SHP77 treated with DMSO at 0.1 percent for 48 hours (cell line): ENCODE results near the gene MPHOSPH6.
"Not testable (repeated sequence)": the region's sequence is repeated elsewhere in the genome, so short reads cannot be mapped to it uniquely, and the experiment has no call there.

Experiments
- DNase-seq: peaks from one replicate; lab custom pipeline; 2025; lab: John Stamatoyannopoulos, UW

Gene MPHOSPH6

DNA sequence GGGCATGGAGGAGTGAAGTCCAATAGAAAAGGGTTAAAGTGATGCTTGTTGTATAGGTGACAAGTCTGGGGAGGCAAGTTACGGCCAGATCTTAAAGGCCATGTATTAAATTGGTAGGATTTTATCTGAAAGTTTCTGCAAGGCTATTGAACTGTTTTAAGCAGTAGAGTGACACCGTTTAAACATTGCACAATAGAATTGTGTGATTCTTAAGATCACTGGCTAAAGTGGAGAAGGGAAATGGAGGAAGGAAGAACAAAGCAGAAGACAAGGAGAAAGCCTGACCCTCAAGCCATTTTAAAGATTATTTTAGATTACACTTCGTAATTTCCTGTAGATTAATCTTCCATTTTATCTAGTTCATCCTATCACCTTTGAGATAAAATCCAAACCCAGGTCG is 5.6 kb upstream of the MPHOSPH6 start:
- DNase-seq = no peak

GRCh38 chr16:82167670-82168069 is 2.4 kb downstream of the MPHOSPH6 start:
- DNase-seq = no peak

DNA sequence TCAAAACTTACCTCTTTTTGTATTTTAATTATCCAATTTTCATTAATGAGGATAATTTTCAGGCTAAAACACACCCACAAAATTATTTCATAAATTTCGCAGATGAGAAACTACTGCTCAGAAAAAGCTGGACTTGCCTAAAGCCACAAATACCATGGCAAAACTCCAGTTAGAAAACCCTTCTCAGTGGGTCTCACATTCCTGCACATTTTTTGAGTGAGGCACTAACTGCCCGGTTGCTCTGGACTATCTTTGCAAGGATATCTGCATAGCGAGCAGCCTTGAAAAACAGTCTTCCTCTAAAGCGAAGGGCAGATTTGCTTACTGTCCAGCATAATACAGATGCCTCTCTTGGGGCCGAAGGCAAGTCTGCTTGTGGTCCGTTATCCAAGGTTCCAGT is 9.8 kb downstream of the MPHOSPH6 start:
- DNase-seq = no peak

GRCh38 chr16:82157836-82158235 is 12.2 kb downstream of the MPHOSPH6 start:
- DNase-seq = no peak

GRCh38 chr16:82157534-82157812 is 12.6 kb downstream of the MPHOSPH6 start:
- no peak for DNase-seq

- DNase-seq = no peak
These were observed 13.1 kb downstream of the MPHOSPH6 start for GRCh38 chr16:82156761-82157533.

- DNase-seq = no peak
These were observed 17.3 kb downstream of the MPHOSPH6 start for GRCh38 chr16:82152641-82153112.

DNA sequence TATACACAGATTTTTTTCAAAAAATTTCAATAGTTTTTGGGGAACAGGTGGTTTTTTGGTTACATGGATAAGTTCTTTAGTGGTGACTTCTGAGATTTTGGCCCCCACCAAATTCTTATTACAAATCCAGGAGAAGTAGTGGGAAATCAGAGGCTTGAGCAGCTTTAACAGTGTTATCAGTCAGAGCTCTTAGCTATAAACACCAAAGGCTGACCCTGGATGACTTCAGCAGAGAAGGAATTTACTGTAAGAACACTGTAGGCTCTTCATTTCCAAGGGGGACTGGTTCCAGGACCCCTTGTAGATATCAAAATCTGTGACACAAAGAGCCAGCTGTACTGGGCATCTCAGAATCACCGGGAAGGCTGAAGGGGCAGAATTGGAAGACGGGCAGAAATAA is 17.8 kb downstream of the MPHOSPH6 start:
- DNase-seq = no peak

GRCh38 chr16:82150549-82150948 is 19.5 kb downstream of the MPHOSPH6 start:
- no peak for DNase-seq

GRCh38 chr16:82149536-82149935 is 20.5 kb downstream of the MPHOSPH6 start:
- no peak for DNase-seq

DNA sequence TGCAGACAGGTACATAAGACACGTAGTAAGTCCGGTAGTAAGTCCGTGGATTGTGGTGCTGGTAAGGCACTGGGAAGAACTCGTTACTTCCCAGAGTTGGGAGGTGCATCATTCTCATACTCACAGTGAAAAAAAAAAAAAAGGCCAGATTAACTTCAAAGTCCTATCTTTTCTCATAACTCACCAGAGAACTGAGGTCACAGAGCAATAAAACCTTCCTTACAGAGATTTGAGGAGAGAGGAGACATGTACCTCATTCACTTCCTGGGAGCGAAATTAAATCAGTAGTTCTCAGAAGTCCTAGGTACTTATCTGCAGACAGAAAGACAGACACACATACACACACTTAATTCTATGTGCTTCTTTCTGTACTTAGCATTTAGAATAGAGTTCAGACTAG is 22.5 kb downstream of the MPHOSPH6 start:
- DNase-seq = no peak

DNA sequence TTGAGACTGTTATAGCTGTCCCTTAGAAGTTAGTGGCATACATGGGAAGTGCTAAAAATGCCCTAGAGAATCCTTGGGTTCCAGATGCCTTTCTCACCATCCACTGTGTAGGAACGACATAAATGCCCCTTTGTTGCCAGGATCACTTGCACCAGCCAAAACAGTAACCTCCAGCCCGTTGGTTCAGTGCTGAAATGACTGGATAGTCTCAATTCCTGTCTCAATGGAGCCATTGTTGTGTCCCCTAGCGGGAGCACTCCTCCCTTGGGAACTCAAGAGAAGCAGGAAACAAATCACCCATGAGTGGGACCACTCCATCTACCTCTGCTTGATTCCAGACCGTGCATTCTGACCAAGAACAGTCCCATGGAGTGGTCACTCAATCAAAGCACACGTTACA is 23.1 kb downstream of the MPHOSPH6 start:
- DNase-seq = no peak

DNA sequence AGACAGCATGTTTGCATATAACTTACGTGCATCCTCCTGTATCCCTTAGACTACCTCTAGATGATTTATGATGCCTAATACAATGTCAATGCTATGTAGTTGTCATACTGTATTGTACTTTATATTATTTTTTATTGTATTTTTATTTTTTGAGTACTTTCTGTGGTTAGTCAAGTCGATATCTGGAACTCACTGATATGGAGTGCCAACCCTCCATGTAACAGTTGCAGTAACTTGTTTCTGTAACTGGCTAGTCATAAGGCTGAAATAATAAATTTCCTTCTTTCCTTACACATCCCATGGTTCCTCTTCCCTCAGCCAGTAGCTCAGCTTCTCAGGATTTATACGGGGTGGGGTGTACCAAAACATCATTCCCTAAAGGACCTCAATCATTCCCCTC is 23.5 kb downstream of the MPHOSPH6 start:
- no peak for DNase-seq

- DNase-seq = not testable (repeated sequence)
These were observed 30.8 kb downstream of the MPHOSPH6 start for GRCh38 chr16:82139286-82139571.

GRCh38 chr16:82138478-82139285 is 31.3 kb downstream of the MPHOSPH6 start:
- DNase-seq = no peak

GRCh38 chr16:82137822-82138167 is 32.2 kb downstream of the MPHOSPH6 start:
- DNase-seq = no peak

GRCh38 chr16:82136956-82137821 is 32.8 kb downstream of the MPHOSPH6 start:
- DNase-seq = no peak

DNA sequence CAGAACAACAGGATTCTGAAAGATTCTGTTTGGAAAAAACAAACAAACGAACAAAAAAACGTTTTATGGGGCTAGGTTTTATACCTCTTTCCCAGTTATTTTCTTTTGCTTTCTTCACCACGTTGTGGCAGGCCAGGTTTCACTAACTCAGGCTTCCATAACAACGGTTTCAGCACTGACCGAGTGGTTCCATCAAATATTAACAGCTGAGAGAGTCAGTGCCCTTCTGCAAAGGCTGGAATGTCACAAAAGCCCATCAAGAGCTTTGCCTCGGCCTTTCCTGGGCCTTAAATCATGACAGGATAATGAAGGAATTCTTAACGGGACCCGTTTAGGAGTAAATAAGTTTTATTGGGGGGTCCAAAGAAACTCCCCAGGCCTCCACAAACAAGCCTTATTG is 34.2 kb downstream of the MPHOSPH6 start:
- no peak for DNase-seq

- no peak for DNase-seq
These were observed 35.2 kb downstream of the MPHOSPH6 start for GRCh38 chr16:82134846-82135245.

GRCh38 chr16:82133798-82134197 is 36.2 kb downstream of the MPHOSPH6 start:
- no peak for DNase-seq

DNA sequence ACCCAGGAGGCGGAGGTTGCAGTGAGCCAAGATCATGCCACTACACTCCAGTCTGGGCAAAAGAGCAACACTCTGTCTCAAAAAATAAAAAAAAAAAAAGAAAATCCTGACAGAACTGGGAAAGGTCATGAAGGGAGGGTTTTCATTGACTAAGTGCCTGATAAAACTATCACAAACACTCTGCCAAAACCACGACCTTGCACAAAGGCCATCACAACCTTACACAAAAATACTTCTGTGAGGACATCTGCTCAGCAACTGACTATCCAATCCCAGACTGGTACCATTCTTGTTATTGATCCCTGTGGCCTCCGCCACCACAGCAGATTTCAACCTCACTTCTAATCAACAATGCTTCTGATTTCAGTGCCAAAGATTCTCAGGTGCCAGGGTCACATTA is 40.1 kb downstream of the MPHOSPH6 start:
- DNase-seq = no peak

DNA sequence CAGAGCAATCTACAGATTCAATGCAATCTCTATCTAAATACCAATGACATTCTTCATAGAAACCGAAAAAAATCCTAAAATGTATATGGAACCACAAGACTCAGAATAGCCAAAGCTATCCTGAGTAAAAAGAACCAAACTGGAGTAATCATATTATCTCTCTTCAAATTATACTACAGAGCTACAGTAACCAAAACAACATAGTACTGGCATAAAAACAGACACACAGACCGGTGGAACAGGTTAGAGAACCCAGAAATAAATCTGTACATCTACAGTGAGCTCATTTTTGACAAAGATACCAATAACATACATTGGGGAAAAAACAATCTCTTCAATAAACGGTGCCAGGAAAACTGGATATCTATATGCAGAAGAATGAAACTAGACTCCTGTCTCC is 45.4 kb downstream of the MPHOSPH6 start:
- no peak for DNase-seq

- no peak for DNase-seq
These were observed 50.6 kb downstream of the MPHOSPH6 start for GRCh38 chr16:82119405-82119804.
